GM20431 (cell line): Measurements from ENCODE around the gene HLA-A.
"Not testable (repeated sequence)": the region's sequence is repeated elsewhere in the genome, so short reads cannot be mapped to it uniquely, and the experiment has no call there.

Experiments
- in situ Hi-C: fragments of 300-500 bp; cut with MseI, MboI; formaldehyde crosslinking; loops from one replicate; pipeline ENCODE4 v1.15.0; 2020; ENCODE audit warnings: low sequenced_read_pairs; ENCODE audit not compliant: unreplicated experiment

The HLA-A gene

DNA sequence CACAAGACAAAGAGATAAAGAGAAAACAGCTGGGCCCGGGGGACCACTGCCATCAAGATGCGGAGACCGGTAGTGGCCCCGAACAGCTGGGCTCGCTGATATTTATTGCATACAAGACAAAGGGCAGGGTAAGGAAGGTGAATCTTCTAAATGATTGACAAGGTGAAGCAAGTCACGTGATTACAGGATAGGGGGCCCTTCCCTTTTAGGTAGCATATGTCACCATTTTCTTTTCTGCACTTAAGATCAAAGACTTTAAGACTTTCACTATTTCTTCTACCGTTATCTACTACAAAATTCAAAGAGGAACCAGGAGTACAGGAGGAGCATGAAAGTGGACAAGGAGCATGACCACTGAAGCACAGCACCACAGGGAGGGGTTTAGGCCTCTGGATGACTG lies 12.3 kb upstream of the HLA-A start:
- in situ Hi-C loops, result not testable (repeated sequence)

DNA sequence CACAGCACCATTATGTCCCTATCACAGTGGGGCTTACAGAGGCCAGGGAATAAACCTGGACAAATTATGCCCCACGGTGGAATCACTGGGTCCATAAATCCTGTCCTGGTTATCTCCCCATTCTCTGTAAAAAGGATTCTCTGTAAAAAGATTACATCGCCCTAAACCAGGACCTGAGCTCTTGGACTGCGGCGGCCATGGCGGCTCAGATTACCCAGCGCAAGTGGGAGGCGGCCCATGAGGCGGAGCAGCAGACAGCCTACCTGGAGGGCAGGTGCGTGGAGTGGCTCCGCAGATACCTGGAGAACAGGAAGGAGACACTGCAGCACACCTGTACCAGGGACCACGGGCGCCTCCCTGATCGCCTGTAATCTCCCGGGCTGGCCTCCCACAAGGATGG lies 8.4 kb upstream of the HLA-A start:
- in situ Hi-C loops, result no loop called here

GRCh38 chr6:29935273-29935955 lies 6.9 kb upstream of the HLA-A start:
- in situ Hi-C loops, result no loop called here

DNA sequence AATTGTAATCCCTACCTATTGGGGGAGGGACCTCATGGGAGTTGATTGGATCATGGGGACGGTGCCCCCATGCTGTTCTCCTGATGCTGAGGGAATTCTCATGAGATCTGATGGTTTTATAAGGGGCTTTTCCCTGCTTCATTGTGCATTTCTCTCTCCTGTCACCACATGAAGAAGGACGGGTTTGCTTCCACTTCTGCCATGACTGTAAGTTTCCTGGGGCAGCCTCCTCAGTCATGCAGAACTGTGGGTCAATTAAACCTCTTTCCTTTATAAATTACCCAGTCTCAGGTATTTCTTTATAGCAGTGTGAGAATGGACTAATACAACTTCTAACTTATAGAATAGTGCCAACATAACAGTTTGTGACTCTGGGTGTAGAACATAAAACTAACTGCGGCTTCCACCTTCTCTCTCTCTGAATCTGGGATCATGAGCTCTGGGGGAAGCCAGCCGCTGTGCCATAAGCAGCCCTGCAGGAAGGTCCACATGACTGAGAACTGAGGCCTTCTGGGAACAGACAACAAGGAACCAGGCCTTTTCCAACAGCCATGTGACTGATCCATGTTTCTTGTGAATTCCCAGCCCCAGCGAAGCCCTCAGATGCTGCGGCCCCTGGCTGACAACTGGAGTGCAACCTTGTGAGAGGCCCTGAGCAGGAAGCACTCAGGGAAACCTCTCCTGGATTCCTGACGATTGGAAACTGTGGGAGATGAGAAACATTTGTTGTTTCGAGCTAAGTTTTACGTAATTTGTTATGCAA lies 3.4 kb upstream of the HLA-A start:
- in situ Hi-C loops, result no loop called here

GRCh38 chr6:29941016-29941415 lies 1.3 kb upstream of the HLA-A start:
- in situ Hi-C loops, result no loop called here

DNA sequence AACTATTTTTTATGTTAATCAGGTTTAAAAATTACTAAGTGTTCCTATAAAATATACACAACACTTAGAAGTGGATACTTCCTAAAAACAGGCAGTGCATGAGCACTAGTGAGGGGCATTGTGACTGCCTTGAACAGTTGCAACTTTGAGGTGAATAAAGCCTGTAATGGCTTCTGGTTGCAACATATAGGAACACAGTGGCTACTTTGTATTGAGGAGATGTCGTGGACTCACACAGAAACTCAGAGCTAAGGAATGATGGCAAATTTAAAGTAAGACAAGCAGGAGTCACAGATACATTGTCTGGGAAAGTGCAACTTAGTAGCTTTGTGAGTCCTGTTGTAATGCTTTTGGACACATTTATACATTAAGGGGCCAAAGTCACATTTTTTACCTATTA lies 861 bp upstream of the HLA-A start:
- in situ Hi-C loops, result no loop called here

GRCh38 chr6:29941916-29942274 lies 437 bp upstream of the HLA-A start:
- in situ Hi-C loops, result no loop called here

DNA sequence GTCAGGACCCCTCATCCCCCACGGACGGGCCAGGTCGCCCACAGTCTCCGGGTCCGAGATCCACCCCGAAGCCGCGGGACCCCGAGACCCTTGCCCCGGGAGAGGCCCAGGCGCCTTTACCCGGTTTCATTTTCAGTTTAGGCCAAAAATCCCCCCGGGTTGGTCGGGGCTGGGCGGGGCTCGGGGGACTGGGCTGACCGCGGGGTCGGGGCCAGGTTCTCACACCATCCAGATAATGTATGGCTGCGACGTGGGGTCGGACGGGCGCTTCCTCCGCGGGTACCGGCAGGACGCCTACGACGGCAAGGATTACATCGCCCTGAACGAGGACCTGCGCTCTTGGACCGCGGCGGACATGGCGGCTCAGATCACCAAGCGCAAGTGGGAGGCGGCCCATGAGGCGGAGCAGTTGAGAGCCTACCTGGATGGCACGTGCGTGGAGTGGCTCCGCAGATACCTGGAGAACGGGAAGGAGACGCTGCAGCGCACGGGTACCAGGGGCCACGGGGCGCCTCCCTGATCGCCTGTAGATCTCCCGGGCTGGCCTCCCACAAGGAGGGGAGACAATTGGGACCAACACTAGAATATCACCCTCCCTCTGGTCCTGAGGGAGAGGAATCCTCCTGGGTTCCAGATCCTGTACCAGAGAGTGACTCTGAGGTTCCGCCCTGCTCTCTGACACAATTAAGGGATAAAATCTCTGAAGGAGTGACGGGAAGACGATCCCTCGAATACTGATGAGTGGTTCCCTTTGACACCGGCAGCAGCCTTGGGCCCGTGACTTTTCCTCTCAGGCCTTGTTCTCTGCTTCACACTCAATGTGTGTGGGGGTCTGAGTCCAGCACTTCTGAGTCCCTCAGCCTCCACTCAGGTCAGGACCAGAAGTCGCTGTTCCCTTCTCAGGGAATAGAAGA lies 978 bp downstream of the HLA-A start:
- in situ Hi-C loops, result no loop called here

DNA sequence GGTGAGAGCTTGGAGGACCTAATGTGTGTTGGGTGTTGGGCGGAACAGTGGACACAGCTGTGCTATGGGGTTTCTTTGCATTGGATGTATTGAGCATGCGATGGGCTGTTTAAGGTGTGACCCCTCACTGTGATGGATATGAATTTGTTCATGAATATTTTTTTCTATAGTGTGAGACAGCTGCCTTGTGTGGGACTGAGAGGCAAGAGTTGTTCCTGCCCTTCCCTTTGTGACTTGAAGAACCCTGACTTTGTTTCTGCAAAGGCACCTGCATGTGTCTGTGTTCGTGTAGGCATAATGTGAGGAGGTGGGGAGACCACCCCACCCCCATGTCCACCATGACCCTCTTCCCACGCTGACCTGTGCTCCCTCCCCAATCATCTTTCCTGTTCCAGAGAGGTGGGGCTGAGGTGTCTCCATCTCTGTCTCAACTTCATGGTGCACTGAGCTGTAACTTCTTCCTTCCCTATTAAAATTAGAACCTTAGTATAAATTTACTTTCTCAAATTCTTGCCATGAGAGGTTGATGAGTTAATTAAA lies 3.0 kb downstream of the HLA-A start:
- in situ Hi-C loops, result no loop called here

GRCh38 chr6:29946223-29947076 lies 4.1 kb downstream of the HLA-A start:
- in situ Hi-C loops, result no loop called here

- in situ Hi-C loops, result no loop called here
Observed at GRCh38 chr6:29947077-29947980, 5.0 kb downstream of the HLA-A start.

DNA sequence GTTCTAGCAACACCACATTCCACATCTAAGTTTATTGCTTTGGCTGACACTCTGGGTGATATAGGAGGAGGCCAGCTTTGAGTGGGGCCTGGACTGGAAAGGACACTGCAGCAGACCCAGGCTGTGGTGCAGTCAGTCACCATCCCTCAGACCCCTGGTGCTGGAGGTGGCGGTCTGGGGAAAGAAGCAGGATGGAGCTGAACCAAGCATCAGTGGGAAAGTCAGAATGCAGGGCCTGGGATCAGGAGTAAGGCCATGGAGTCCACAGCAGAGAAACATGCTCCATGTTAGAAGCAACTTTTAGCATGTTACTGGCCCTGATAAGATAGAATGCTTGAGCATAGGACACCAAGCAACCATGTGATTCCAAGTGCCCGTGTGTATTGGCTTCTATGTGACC lies 5.9 kb downstream of the HLA-A start:
- in situ Hi-C loops, result no loop called here

DNA sequence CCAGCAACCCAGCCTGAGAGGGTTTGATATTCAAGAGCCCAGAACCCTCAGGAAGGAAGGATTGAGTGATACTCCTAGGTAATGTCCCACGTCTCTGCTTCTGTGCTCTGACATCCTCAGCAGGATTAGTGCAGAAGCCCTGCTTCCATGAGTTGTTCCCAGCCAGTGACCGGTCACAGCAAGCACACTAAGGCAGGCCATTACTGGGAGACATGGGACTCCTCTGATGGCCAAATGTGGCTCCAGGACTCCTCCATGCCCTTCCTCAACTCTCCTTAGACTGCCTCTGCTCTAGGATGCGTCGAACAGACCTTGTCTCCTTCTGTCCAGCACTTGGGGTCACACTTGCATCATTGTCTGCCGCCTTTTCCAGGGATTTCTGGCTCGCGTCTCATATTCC lies 7.6 kb downstream of the HLA-A start:
- in situ Hi-C loops, result no loop called here

DNA sequence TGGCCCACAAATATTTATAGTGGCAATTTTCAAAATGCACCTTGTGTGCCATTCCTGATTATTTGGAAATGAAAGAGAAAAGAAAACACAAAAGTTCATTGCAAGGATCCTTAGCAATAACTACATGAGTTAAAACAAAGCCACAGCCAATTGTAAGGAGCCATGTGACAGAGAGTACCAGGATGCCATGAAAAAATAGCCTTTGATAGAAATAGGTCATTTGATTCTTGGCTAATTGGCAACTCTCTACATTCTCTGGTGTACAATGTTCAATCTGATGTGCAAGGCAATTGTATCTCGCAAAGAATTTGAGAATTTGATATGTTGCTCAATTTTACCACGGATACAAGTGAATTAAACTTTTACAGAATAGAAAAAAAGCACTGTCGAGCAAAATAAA lies 9.6 kb downstream of the HLA-A start:
- in situ Hi-C loops, result no loop called here

DNA sequence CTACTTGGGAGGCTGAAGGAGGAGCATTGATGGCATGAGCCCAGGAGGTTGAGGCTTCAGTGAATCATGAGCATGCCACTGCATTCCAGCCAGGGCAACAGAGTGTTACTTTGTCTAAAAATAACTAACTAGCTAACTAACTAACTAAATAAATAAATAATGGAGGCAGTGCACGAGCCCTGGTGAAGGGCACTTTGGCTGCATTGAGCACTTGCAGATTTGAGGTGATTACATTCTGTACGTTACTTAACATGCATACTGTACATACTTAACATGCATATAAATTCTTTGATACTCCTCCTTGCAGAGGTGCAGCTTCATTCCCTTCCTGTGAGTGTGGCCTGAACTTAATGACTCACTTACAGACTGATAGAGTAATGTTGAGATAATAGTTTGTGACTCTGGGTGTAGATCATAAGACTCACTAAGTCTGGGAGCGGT lies 10.7 kb downstream of the HLA-A start:
- in situ Hi-C loops, result no loop called here

DNA sequence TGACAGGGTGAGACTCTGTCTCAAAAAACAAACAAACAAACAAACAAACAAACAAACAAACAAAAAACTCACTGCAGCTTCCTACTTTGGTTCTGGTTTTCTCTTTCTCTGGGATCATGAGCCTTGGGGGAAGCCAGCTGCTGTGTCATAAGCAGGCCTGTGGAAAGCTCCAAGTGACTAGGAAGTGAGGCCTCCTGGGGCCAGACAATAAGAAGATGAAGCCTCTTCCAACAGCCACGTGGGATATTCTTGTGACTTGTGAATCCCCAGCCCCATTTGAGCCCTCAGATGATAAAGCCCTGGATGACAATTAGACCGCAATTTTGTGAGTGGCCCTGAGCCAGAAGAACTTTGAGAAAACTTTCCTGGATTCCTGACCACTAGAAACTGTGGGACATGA lies 11.4 kb downstream of the HLA-A start:
- in situ Hi-C loops, result no loop called here

GRCh38 chr6:29954272-29954671 lies 11.9 kb downstream of the HLA-A start:
- in situ Hi-C loops, result no loop called here

DNA sequence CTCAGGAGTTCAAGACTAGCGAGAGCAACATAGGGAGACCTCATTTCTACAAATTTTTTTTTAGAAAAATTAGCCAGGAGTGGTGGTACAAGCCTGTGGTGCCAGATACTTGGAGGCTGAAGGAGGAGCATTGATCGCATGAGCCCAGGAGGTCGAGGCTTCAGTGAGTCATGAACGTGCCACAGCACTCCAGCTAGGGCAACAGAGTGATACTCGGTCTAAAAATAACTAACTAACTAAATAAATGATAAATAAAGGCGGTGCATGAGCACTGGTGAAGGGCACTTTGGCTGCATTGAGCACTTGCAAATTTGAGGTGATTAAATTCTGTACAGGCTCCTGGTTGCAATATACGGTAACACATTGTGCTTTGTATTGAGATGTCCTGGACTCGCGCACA lies 13.5 kb downstream of the HLA-A start:
- in situ Hi-C loops, result no loop called here

DNA sequence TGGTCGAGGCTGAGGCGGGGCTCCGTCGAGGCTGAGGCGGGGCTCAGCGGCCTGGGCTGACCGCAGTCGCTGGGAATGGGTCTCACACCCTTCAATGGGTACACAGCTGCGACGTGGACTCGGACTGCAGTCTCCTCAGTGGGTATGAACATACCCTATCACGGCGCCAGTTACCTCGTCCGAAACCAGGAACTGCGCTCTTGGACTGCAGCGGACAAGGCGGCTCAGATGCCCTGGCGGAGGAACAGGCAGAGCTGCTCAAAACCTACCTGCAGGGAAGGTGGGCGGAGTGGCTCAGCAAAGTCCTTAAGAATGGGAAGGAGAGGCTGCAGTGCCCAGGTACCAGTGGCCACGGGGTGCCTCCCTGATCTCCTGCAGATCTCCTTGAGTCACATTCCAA lies 14.2 kb downstream of the HLA-A start:
- in situ Hi-C loops, result no loop called here
